Measurements from ENCODE around the gene RXRA.

DNA sequence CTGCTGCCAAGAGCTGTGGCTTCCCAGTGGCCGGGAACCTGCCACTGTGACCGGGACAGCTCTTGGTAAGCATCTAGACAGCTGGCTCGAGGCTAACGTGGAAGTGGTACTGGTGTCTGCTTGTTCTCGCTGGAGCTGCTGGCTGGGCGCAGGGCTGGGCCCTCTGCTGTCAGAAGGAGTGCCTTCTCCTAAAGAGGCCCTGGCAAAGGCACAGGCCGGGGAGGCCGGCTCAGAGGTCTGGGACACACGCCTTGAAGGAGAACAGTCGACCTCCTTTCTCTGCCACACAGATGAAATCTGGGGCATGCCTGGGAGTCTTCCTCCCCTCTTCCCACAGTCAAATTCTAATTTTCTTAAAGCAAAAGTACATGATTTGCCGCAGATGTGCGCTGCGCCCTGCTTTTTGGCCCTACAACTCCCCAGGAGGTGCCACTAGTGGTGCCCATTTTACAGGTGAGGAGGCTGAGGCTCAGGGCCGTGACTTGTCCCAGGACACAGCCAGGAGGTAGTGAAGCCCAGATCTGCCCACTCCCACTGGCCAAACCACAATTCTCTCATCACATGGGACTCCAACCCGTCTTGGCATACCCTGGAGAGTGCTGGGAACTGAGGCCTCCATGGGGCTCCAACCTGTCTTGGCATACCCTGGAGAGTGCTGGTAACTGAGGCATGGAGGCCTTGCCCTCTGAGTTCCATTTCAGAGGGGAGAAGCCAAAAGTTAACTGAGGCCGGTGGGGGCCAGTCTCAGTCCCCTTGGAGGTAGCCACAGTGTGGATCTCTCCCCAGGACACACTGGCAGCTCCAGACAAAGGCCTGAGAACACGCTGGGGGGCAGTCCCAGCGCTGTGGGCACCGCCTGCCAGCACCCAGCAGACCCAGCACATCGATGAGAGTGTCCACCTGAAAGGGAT lies 12.0 kb upstream of the RXRA start:
- TF ChIP-seq, protein P1, sequence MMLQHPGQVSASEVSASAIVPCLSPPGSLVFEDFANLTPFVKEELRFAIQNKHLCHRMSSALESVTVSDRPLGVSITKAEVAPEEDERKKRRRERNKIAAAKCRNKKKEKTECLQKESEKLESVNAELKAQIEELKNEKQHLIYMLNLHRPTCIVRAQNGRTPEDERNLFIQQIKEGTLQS (IDR thresholded peaks at IDR 0.05), result no peak
- no peak for TF ChIP-seq GABPA (IDR thresholded peaks at IDR 0.05 in 1 of 2, conservative IDR thresholded peaks at IDR 0.05 in 1 of 2)
